Retinal pigment epithelial cell (primary cell): ENCODE measurements around the gene GINS2.

Experiments
- DNase-seq: peaks from one replicate; pipeline ENCODE4 v3.0.0-alpha.2; 2010; ENCODE audit warnings: low read depth
- H3K4me3 ChIP-seq: 2 replicates; pipeline ENCODE4 v1.5.1; 2011; ENCODE audit warnings: mild to moderate bottlenecking, low read length, control low read depth, moderate library complexity
- CTCF ChIP-seq: conservative IDR thresholded peaks from 2 replicates; pipeline ENCODE4 v1.5.1; 2011; ENCODE audit warnings: low read depth, low read length, control low read depth, inconsistent platforms

GINS2 gene

GRCh38 chr16:85664580-85665372 is 24.0 kb downstream of the GINS2 start:
- TF ChIP-seq CTCF, result no peak
- DNase-seq, result no peak
- no peak overlapping the region for H3K4me3 ChIP-seq

- no peak for TF ChIP-seq CTCF
- H3K4me3 ChIP-seq, result no peak overlapping the region
- DNase-seq, result no peak
Measured at GRCh38 chr16:85663891-85664321, 24.8 kb downstream of the GINS2 start.

- no peak for TF ChIP-seq CTCF
- DNase-seq, result no peak
- H3K4me3 ChIP-seq, result no peak overlapping the region
Measured at GRCh38 chr16:85662976-85663830, 25.6 kb downstream of the GINS2 start.

GRCh38 chr16:85662482-85662812 is 26.3 kb downstream of the GINS2 start:
- no peak for TF ChIP-seq CTCF
- H3K4me3 ChIP-seq, result no peak overlapping the region

GRCh38 chr16:85661740-85662481 is 26.8 kb downstream of the GINS2 start:
- no peak for DNase-seq
- H3K4me3 ChIP-seq, result no peak overlapping the region
- no peak for TF ChIP-seq CTCF

More at GRCh38 chr16:85662482-85662812, 26.3 kb downstream of the GINS2 start:
- no peak for DNase-seq

- DNase-seq, result no peak
- TF ChIP-seq CTCF, result no peak
- no peak overlapping the region for H3K4me3 ChIP-seq
Measured at GRCh38 chr16:85660843-85661739, 27.7 kb downstream of the GINS2 start.
